GM06990 (cell line): ENCODE data around the gene MED9.

Source experiments
- DNase-seq: peaks from one replicate; pipeline ENCODE4 v3.0.0-alpha.2; 2011; ENCODE audit not compliant: insufficient read length; ENCODE audit errors: extremely low read depth
- H3K27me3 ChIP-seq: replicated peaks from 2 replicates; pipeline ENCODE4 v1.6.0; 2011; ENCODE audit warnings: low read length; ENCODE audit not compliant: control insufficient read depth, insufficient read depth
- H3K36me3 ChIP-seq: 2 replicates; pipeline ENCODE4 v1.5.1; 2011; ENCODE audit warnings: low read length; ENCODE audit not compliant: control insufficient read depth, insufficient read depth
- H3K4me3 ChIP-seq: replicated peaks from 2 replicates; pipeline ENCODE4 v1.5.1; 2011; ENCODE audit warnings: low read depth, mild to moderate bottlenecking, control low read depth, low read length
- CTCF ChIP-seq: IDR thresholded peaks from 2 replicates; pipeline ENCODE4 v1.5.1; 2011; ENCODE audit warnings: low read length, control low read depth, mild to moderate bottlenecking, inconsistent platforms; ENCODE audit not compliant: insufficient read depth, poor library complexity, severe bottlenecking

Gene MED9

GRCh38 chr17:17514361-17514992 is 37.7 kb downstream of the MED9 start:
- H3K36me3 ChIP-seq, result no peaks in the 10 kb centered on the region
- no peak for DNase-seq
- TF ChIP-seq CTCF, result no peak
- no peak overlapping the region for H3K4me3 ChIP-seq
- no peaks in the 10 kb centered on the region for H3K27me3 ChIP-seq

GRCh38 chr17:17514993-17515933 is 38.5 kb downstream of the MED9 start:
- Histone ChIP-seq H3K36me3 (no peaks in the 10 kb centered on the region), H3K27me3 (no peaks in the 10 kb centered on the region), H3K4me3 (no peak overlapping the region)
- no peak for DNase-seq
- TF ChIP-seq CTCF, result no peak

GRCh38 chr17:17515934-17516930 is 39.4 kb downstream of the MED9 start:
- Histone ChIP-seq H3K4me3 (no peak overlapping the region), H3K36me3 (no peaks in the 10 kb centered on the region), H3K27me3 (no peaks in the 10 kb centered on the region)
- DNase-seq, result no peak
- TF ChIP-seq CTCF, result no peak

- DNase-seq, result no peak
- TF ChIP-seq CTCF, result no peak
- Histone ChIP-seq H3K27me3 (no peaks in the 10 kb centered on the region), H3K4me3 (no peak overlapping the region), H3K36me3 (no peaks in the 10 kb centered on the region)
These were observed 40.3 kb downstream of the MED9 start for GRCh38 chr17:17516941-17517720.

GRCh38 chr17:17518014-17518413 is 41.2 kb downstream of the MED9 start:
- no peak for DNase-seq
- no peak overlapping the region for H3K4me3 ChIP-seq
- no peak for TF ChIP-seq CTCF
- no peaks in the 10 kb centered on the region for H3K36me3 ChIP-seq
- H3K27me3 ChIP-seq, result no peaks in the 10 kb centered on the region
